BLaER1 (cell line): ENCODE results near the gene SLC15A3.

Source experiments
- H3K27ac ChIP-seq: shearing (Covaris generic); formaldehyde crosslinking; 2 replicates; pipeline ENCODE4 v1.8.1; 2022
- H3K27me3 ChIP-seq: shearing (Covaris generic); formaldehyde crosslinking; 2 replicates; pipeline ENCODE4 v1.8.1; 2022
- H3K36me3 ChIP-seq: shearing (Covaris generic); formaldehyde crosslinking; 2 replicates; pipeline ENCODE4 v1.8.1; 2022
- H3K4me1 ChIP-seq: shearing (Covaris generic); formaldehyde crosslinking; 2 replicates; pipeline ENCODE4 v1.8.1; 2022
- H3K4me2 ChIP-seq: shearing (Covaris generic); formaldehyde crosslinking; 2 replicates; pipeline ENCODE4 v1.8.1; 2022
- H3K4me3 ChIP-seq: shearing (Covaris generic); formaldehyde crosslinking; 2 replicates; pipeline ENCODE4 v1.8.1; 2022
- H3K9ac ChIP-seq: shearing (Covaris generic); formaldehyde crosslinking; 2 replicates; pipeline ENCODE4 v1.8.1; 2022
- H3K9me3 ChIP-seq: shearing (Covaris generic); formaldehyde crosslinking; 2 replicates; pipeline ENCODE4 v1.8.1; 2022
- H4K20me1 ChIP-seq: shearing (Covaris generic); formaldehyde crosslinking; 2 replicates; pipeline ENCODE4 v1.8.1; 2022
- Cebpa-rat ChIP-seq: shearing (Covaris generic); IDR thresholded peaks from 2 replicates; pipeline ENCODE4 v1.8.1; 2022

The SLC15A3 gene

DNA sequence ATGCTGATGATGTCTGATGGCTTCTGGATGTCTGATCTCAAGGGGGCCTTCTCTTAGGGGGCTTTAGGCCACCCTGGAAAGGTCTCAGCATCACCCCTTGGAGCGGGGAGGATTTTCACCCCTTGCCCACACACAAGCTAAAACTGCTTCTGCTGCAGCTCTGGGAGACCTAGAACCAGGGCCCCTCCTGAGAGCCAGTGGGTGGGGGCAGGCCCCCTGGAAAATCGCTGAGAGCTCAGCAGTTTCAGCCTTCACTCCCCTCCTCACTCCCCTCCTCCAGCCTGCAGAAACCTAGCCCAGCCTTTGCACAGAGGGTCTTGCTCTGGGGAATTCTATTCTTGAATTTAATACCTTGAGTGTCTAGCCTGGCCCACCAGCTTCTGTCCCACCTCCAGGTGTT is 36.7 kb upstream of the SLC15A3 start:
- Histone ChIP-seq H3K27ac (no peak overlapping the region), H3K9ac (no peak overlapping the region), H3K36me3 (no peaks in the 10 kb centered on the region), H3K4me3 (no peak overlapping the region), H3K4me1 (peaks cover 10% of the 10 kb centered on the region), H3K9me3 (no peaks in the 10 kb centered on the region), H4K20me1 (no peaks in the 10 kb centered on the region), H3K27me3 (no peaks in the 10 kb centered on the region), H3K4me2 (peak overlapping the region; percentile 60; the same call in 1 of the 2 replicates)
- no peak for TF ChIP-seq Cebpa-rat

DNA sequence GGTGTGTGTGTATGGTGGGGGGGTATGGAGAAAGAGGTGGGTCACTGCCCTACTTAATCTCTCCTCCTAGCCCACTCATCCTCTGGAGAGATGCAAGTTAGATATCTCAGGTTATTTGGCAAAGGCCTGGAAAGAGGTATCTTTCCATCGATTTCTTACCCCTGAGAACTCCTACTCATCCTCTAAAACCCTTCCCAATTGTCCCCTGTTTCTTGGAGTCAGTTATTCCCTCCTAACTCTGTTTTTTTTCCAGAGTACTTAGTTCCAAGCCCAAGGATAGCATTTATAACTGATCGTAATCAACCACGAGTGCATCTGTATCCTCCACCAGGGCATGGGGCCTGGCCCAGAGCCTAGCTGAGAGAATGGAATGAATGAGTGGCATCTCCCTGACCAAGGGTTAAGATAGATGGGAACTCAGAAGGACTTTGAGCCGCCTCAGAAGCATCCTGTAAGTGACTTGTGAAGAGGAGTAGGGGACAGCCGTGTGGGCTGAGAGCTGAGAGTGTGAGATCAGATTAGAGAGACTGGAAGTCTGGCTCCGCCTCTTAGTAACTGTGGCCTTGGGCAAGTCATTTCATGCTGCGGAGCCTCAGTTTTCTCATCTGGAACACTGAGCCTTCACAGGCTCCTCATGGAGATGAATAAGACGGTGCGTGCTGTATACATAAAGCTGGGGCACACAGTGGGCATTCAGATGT is 35.8 kb upstream of the SLC15A3 start:
- no peaks in the 10 kb centered on the region for H3K9me3 ChIP-seq
- H3K27ac ChIP-seq: no peak overlapping the region
- no peak overlapping the region for H3K4me3 ChIP-seq
- H3K4me1 ChIP-seq: peaks cover 10% of the 10 kb centered on the region
- H3K27me3 ChIP-seq: no peaks in the 10 kb centered on the region
- TF ChIP-seq Cebpa-rat: no peak
- no peak overlapping the region for H3K9ac ChIP-seq
- no peaks in the 10 kb centered on the region for H3K36me3 ChIP-seq
- H3K4me2 ChIP-seq: no peak overlapping the region
- H4K20me1 ChIP-seq: no peaks in the 10 kb centered on the region

DNA sequence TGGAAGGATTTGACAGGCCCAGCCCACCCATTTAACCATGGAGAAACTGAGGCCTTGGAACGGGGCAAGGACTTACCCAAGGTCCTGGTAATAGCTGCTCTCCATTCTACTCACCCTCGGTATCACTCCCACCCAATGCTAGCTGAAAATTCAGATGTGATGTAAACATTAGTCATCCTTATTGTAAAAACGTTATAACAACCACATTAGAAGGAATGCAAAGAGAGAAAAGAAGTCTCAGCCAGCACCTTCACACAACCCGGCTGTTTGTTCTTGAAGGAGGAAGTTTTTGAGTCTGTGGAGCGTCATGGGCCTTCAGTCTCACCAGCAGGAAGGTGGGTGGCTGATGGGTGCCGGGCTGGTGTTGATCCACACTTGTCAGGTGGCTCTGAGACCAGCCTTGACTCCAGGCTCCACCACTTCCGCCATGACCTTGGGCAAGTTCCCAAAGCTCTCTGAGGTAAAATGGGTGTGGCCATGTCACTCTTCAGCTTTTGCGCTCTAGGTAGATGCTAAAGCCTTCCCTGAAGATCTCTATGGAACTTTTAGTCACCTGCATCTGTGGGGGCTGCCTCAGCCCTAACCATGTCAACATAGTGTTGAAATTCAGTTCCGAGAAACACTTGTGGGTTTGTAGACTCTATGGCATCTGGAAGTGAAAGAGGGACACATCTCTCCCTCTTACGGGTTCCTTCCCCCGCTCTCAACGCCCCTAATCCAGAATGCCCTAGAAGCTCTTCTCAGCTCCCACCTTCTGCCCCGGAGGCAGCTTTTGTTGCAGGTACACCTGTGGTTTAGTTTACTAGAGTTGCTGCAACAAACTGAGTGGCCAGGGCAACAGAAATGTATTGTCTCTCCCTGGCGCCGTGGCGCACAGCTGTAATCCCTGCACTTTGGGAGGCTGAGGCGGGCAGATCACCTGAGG is 34.3 kb upstream of the SLC15A3 start:
- no peak for TF ChIP-seq Cebpa-rat
- Histone ChIP-seq H4K20me1 (no peaks in the 10 kb centered on the region), H3K27me3 (no peaks in the 10 kb centered on the region), H3K27ac (no peak overlapping the region), H3K9ac (no peak overlapping the region), H3K4me3 (no peak overlapping the region), H3K4me1 (peaks cover 10% of the 10 kb centered on the region), H3K36me3 (no peaks in the 10 kb centered on the region), H3K4me2 (no peak overlapping the region), H3K9me3 (no peaks in the 10 kb centered on the region)

DNA sequence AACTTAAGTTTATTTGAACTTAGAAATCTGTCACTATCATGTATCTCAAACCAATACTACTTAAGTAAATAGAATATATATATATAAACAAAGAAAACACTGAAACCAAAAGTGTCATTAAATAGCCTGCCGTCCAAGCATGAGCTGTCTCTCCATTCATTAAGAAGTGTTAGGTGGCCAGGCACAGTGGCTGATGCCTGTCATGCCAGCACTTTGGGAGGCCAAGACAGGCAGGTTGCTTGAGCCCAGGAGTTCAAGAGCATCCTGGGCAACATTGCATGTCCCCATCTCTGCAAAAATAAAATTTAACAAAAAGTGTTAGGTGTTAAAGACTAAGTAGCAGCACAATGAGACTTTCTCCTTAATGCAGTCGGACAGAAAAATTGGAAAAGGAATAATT is 33.5 kb upstream of the SLC15A3 start:
- Histone ChIP-seq H3K36me3 (no peaks in the 10 kb centered on the region), H4K20me1 (no peaks in the 10 kb centered on the region), H3K4me2 (no peak overlapping the region), H3K9me3 (no peaks in the 10 kb centered on the region), H3K4me1 (peaks cover 10% of the 10 kb centered on the region), H3K27me3 (no peaks in the 10 kb centered on the region), H3K4me3 (no peak overlapping the region), H3K27ac (no peak overlapping the region), H3K9ac (no peak overlapping the region)
- no peak for TF ChIP-seq Cebpa-rat

DNA sequence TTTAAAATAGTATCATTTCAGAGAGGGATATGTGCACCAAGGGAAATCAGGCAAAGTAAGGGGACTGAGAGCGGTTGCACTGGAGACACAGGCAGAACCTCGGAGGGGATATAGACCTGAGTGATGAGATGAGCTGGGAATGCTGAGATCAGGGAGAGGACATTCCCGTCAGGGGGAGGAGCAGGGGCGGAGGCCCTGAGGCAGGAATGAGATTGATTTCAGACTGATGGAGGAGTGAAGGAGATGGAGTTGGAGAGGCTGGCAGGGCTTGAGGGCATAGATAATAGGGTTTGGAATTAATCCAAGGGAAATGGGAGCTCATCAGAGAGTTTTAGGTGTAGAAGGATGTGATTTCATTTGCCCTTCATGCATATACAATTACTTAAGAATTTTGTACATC is 32.7 kb upstream of the SLC15A3 start:
- Histone ChIP-seq H3K27me3 (no peaks in the 10 kb centered on the region), H3K36me3 (no peaks in the 10 kb centered on the region), H3K4me3 (no peak overlapping the region), H3K9ac (no peak overlapping the region), H3K27ac (no peak overlapping the region), H3K4me2 (no peak overlapping the region), H3K4me1 (peaks cover 12% of the 10 kb centered on the region), H4K20me1 (no peaks in the 10 kb centered on the region), H3K9me3 (no peaks in the 10 kb centered on the region)
- no peak for TF ChIP-seq Cebpa-rat

DNA sequence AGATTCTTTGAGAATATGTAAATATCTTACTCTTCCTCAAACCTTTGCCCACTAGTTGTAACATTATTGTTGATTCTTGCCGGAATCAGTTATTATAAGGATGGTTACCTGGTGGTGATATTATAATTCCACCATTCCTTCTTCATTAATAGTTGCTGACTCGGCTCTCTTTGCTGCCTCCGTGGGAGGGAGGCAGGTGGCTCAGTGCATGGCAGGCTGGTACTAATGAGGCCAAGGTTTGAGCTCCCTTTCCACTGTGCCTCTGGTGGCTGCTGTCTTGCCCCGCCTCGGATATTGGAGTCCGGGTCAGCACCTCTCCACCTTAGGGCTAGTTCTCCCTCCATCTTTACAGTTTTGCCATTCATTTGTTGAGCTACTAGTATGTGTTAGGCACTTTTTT is 32.2 kb upstream of the SLC15A3 start:
- H3K27me3 ChIP-seq: no peaks in the 10 kb centered on the region
- no peak overlapping the region for H3K27ac ChIP-seq
- peaks cover 12% of the 10 kb centered on the region for H3K4me1 ChIP-seq
- no peaks in the 10 kb centered on the region for H3K36me3 ChIP-seq
- no peaks in the 10 kb centered on the region for H4K20me1 ChIP-seq
- TF ChIP-seq Cebpa-rat: no peak
- H3K4me2 ChIP-seq: no peak overlapping the region
- no peaks in the 10 kb centered on the region for H3K9me3 ChIP-seq
- no peak overlapping the region for H3K9ac ChIP-seq
- no peak overlapping the region for H3K4me3 ChIP-seq

DNA sequence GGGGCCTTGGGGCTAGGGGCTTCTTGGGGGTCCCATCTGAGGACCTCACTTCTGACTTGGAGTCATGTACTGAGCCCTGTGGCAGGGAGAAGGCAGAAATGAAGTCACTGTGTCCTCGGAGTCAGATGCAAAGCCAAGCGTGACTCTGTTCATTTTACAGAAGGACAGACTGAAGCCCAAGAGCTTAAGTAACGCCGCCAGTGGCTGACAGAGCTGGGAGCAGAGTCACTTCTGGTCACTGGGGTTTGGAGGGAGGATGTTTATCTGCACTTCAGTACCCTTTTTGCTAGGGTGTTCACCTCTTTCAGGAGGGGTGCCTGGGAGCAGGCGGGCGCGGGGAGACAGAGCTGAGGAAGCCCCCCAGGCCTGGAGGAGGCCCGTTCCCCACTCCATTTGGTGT is 30.2 kb upstream of the SLC15A3 start:
- Histone ChIP-seq H3K4me1 (peaks cover 27% of the 10 kb centered on the region), H3K4me2 (no peak overlapping the region), H3K36me3 (no peaks in the 10 kb centered on the region), H3K27me3 (no peaks in the 10 kb centered on the region), H3K9me3 (no peaks in the 10 kb centered on the region), H3K27ac (no peak overlapping the region), H3K9ac (no peak overlapping the region), H4K20me1 (no peaks in the 10 kb centered on the region), H3K4me3 (no peak overlapping the region)
- TF ChIP-seq Cebpa-rat: no peak

DNA sequence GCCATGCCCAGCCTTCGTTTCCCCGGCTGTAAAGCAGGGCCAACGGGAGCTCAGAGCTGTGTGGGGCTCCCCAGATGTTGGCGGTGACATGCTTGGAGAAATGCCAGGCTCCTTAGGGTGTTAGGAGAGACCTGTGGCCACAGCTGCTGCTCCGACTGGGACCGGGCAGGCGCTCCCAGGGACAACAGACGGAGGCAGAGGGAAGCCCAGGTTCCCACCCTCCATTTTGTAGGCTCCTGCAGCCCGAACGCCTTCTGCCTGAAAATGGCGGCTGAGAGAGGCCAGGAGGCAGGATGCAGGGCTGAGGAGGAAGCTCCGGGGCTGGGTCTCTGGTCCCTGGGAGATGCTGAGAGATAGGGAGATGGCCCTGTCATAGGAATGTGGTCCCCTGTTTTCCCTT is 29.5 kb upstream of the SLC15A3 start:
- Histone ChIP-seq H3K36me3 (no peaks in the 10 kb centered on the region), H3K9ac (no peak overlapping the region), H3K9me3 (no peaks in the 10 kb centered on the region), H3K4me2 (no peak overlapping the region), H3K27me3 (no peaks in the 10 kb centered on the region), H3K4me1 (peaks cover 33% of the 10 kb centered on the region), H3K4me3 (no peak overlapping the region), H4K20me1 (no peaks in the 10 kb centered on the region), H3K27ac (no peak overlapping the region)
- no peak for TF ChIP-seq Cebpa-rat

DNA sequence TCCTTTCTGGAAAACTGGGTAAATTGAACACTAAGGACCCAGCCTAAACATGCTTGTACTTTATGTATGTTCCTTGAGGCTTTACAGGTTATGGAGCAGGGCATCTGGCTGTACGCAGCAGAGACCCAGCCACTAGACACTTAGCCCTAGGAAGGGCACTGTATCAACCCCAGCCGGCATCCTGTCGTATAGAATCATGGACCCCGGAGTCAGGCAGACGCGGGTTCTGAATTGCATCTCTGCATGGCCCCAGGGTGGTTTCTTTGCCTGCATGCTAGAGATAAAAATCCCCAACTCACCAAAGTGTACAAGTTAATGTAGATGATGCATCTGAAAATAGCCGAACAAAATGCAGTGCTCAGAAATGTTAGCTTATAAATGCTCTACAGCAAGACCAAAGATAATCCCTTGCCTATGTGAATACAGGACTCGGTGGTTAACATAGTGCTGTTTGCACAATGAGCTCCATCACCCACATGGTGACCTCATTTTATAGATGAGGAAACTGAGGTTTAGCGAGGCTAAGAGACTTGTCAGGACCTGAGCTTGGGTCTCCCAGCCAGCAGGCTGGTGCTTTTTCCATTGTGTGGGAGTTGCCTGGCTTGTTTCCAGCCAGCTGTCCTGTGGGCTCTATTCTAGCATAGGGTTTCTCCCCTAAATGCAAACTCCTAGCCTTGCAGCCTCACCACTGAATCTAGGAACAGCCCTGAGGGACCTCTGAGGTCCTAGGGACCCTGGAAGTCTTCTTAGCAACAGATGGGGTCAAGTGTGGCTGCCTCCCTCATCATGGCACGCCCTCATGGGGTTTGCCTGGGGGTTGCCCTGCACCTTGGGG is 26.8 kb upstream of the SLC15A3 start:
- Histone ChIP-seq H3K4me2 (peak overlapping the region; percentile 82), H3K27me3 (peaks cover 4% of the 10 kb centered on the region), H3K36me3 (no peaks in the 10 kb centered on the region), H3K9me3 (no peaks in the 10 kb centered on the region), H3K9ac (no peak overlapping the region), H3K4me3 (no peak overlapping the region), H4K20me1 (no peaks in the 10 kb centered on the region), H3K4me1 (peaks cover 45% of the 10 kb centered on the region), H3K27ac (peak overlapping the region; percentile 27; the same call in 1 of the 2 replicates)
- no peak for TF ChIP-seq Cebpa-rat

DNA sequence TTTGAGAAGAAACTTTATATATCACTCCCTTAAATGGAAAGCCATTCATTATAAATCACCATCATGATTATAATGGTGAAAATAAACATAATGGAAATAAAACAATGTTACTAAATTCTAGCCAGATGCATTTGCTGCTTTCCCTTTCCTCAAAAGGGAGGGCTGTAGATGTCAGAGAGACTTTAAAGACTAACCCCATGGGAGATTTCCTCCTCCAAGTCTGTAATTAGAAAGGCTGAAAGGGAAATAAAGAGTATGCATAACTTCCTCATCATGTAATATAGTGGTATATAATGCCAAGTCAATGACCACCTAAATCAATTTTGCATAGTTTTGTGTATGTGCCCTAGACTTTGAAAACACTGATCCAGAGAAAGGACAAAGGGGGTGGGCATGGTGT is 25.9 kb upstream of the SLC15A3 start:
- no peak for TF ChIP-seq Cebpa-rat
- Histone ChIP-seq H3K4me1 (peaks cover 52% of the 10 kb centered on the region), H3K27ac (peak overlapping the region; percentile 35; the same call in 1 of the 2 replicates), H3K9me3 (no peaks in the 10 kb centered on the region), H3K9ac (no peak overlapping the region), H3K4me2 (peak overlapping the region; percentile 82), H4K20me1 (no peaks in the 10 kb centered on the region), H3K4me3 (no peak overlapping the region), H3K36me3 (no peaks in the 10 kb centered on the region), H3K27me3 (peaks cover 13% of the 10 kb centered on the region)
